ENCODE results near the gene CTTNBP2NL. TPM values are rescaled to one million over a fixed set of nuclear protein-coding genes. Genes with fewer than 3 reads are reported as not detected.
A peak's percentile ranks its signal among the peaks of the same experiment; 100 is the strongest.

CTTNBP2NL gene
- total and polyA plus RNA-seq, 2 of the 4 experiments (the other 2 are of a cell fraction) = 12.4 to 22.0 TPM

DNA sequence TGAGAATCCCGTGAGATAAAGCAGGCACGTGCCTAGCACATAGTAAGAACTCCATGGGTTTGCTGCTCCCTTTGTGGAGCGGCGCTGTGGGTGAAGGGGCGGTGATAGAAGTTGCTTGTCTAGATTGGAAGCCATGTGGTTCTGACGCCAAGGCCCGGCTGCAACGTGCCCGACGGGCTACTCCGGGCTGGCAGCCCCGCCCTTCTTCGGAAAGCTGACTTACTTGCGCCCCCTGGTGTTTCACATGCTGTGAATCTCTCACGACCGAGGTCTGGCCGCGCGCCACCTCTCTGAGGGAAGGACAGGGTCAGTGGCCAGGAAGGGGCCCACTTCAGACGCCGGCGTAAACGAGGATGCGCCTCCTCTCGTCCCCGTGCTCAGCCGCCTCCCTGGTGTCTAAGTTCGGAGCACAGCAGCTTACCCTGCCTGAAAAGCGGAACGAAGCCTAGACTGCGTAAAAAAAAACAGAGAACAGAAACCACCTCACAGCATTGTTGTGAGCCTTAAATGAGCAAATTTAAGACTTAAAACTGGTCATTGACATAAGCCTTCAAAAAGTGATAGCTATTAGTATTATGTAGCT is 70.2 kb downstream of the CTTNBP2NL start:
- Histone ChIP-seq H3K23ac (ENCODE audit: low read depth, low read length) (peak overlapping the region; percentile 88; the same call in 1 of the 2 replicates), H2BK120ac (ENCODE audit: low read depth, low read length) (peak overlapping the region; percentile 84), H3K56ac (ENCODE audit: extremely low read depth, insufficient read depth, low read length) (0 out of 2 replicates have a peak overlapping the region, but pooled peaks have one; percentile 55), H3K4me2 (ENCODE audit: low read depth, low read length) (peak overlapping the region; percentile 67), H3K18ac (ENCODE audit: low read depth, low read length) (peak overlapping the region; percentile 43), H3K4ac (ENCODE audit: low read depth, low read length) (peak overlapping the region; percentile 90), H4K5ac (ENCODE audit: low read depth, low read length) (peak overlapping the region; percentile 35; the same call in 1 of the 2 replicates), H3K9me3 (ENCODE audit: control insufficient read depth, insufficient read depth, low read length) (no peaks in the 10 kb centered on the region), H3K9me1 (ENCODE audit: insufficient read depth, low read length) (peaks cover 22% of the 10 kb centered on the region), H2AFZ (replicated peaks; ENCODE audit: low read length, poor library complexity) (peak overlapping the region; percentile 88), H3K14ac (replicated peaks; ENCODE audit: low read depth, low read length) (peak overlapping the region; percentile 89), H4K20me1 (ENCODE audit: insufficient read depth, low read length) (no peaks in the 10 kb centered on the region), H3K27me3 (ENCODE audit: control insufficient read depth, insufficient read depth, low read length) (no peaks in the 10 kb centered on the region), H4K8ac (ENCODE audit: low read depth in 2 of 2, low read length in 2 of 2) (peak overlapping the region; percentile 74 to 89), H3K4me3 (ENCODE audit: insufficient read depth, low read depth, low read length) (peak overlapping the region; percentile 26), H3K27ac (ENCODE audit: insufficient read depth, low read length) (peak overlapping the region; percentile 41), H3K9ac (ENCODE audit: low read depth, low read length) (peak overlapping the region; percentile 61), H2BK15ac (ENCODE audit: low read depth, low read length) (peak overlapping the region; percentile 80; the same call in 2 of the 3 replicates), H2AK9ac (replicated peaks; ENCODE audit: low read depth, low read length, poor library complexity) (peak overlapping the region; percentile 95), H2BK20ac (ENCODE audit: low read depth, low read length) (peak overlapping the region; percentile 84), H3K36me3 (ENCODE audit: control insufficient read depth, insufficient read depth, low read length) (no peaks in the 10 kb centered on the region), H2BK5ac (ENCODE audit: low read depth, low read length, poor library complexity, severe bottlenecking) (peak overlapping the region; percentile 94), H3K4me1 (ENCODE audit: control insufficient read depth, insufficient read depth, low read length) (peaks cover 13% of the 10 kb centered on the region), H2AK5ac (ENCODE audit: low read depth, low read length) (peak overlapping the region; percentile 84), H3K79me1 (ENCODE audit: low read depth in 1 of 2, low read length in 2 of 2) (peaks cover 6 to 29% of the 10 kb centered on the region in 2 experiments; a peak in 3 of 4 replicates), H4K91ac (ENCODE audit: insufficient read depth, low read depth, low read length) (peak overlapping the region; percentile 91)
- in situ Hi-C loops (cut with MboI; ENCODE audit: low sequenced_read_pairs) (no loop called here), intact Hi-C loops (cut with micrococcal nuclease) (loop anchor here (1.0 to 10.0 kb wide), 3 partner anchors 72 to 239 kb away; partner anchors contain the start of gene RHOC), dilution Hi-C loops (cut with HindIII; ENCODE audit: low sequenced_read_pairs, unreplicated experiment) (no loop called here)
- BruUV-seq (replicated peaks) = no TSS peak
- peak; percentile 94 for DNase-seq
- peak; percentile 85 for ATAC-seq (ENCODE audit: low read depth)
- WGBS, 2 experiments (ENCODE audit: extremely low coverage in 2 of 2, insufficient read length in 1 of 2) = 1% methylated on average over 16 of the region's 31 CpGs; no CpG with 5 or more reads in 1 of the 2 experiments
- POLR2A ChIA-PET (ENCODE audit: unreplicated experiment) = interaction anchor here (0.5 to 1.0 kb wide), 2 partner anchors 37 to 131 kb away, joined by 3 to 5 read pairs; no protein-coding TSS in a partner anchor
- CTCF ChIA-PET = interaction anchor here (0.5 to 2.4 kb wide), 15 partner anchors 10 to 695 kb away, joined by 3 to 14 read pairs (median 3); partner anchors contain the start of gene CTTNBP2NL
- TF ChIP-seq RCOR1 (IDR thresholded peaks at IDR 0.05; ENCODE audit: insufficient replicate concordance, low read length) = no peak
- 0 out of 2 replicates have a peak, but pooled peaks have one; percentile 14 for TF ChIP-seq NFE2L2 (IDR thresholded peaks at IDR 0.05; ENCODE audit: low read depth, low read length)
- 0 out of 2 replicates have a peak, but pooled peaks have one; percentile 12 for TF ChIP-seq POLR2A (IDR thresholded peaks at IDR 0.05; ENCODE audit: low read depth, low read length)
- TF ChIP-seq RAD21 (IDR thresholded peaks at IDR 0.05; ENCODE audit: low read length) = peak; percentile 81
- peak; percentile 100 for TF ChIP-seq MAZ (IDR thresholded peaks at IDR 0.05; ENCODE audit: borderline replicate concordance, low read depth, low read length)
- no peak for TF ChIP-seq MAFK (IDR thresholded peaks at IDR 0.05; ENCODE audit: low read depth, low read length)
- TF ChIP-seq, protein P1, sequence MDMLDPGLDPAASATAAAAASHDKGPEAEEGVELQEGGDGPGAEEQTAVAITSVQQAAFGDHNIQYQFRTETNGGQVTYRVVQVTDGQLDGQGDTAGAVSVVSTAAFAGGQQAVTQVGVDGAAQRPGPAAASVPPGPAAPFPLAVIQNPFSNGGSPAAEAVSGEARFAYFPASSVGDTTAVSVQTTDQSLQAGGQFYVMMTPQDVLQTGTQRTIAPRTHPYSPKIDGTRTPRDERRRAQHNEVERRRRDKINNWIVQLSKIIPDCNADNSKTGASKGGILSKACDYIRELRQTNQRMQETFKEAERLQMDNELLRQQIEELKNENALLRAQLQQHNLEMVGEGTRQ (IDR thresholded peaks at IDR 0.05; ENCODE audit: low read depth, low read length) = peak; percentile 61
- peak; percentile 94 for TF ChIP-seq SMC3 (IDR thresholded peaks at IDR 0.05; ENCODE audit: low read depth, low read length)
- TF ChIP-seq FOS (IDR thresholded peaks at IDR 0.05; ENCODE audit: low read depth, low read length) = 0 out of 2 replicates have a peak, but pooled peaks have one; percentile 7
- TF ChIP-seq, protein P2, sequence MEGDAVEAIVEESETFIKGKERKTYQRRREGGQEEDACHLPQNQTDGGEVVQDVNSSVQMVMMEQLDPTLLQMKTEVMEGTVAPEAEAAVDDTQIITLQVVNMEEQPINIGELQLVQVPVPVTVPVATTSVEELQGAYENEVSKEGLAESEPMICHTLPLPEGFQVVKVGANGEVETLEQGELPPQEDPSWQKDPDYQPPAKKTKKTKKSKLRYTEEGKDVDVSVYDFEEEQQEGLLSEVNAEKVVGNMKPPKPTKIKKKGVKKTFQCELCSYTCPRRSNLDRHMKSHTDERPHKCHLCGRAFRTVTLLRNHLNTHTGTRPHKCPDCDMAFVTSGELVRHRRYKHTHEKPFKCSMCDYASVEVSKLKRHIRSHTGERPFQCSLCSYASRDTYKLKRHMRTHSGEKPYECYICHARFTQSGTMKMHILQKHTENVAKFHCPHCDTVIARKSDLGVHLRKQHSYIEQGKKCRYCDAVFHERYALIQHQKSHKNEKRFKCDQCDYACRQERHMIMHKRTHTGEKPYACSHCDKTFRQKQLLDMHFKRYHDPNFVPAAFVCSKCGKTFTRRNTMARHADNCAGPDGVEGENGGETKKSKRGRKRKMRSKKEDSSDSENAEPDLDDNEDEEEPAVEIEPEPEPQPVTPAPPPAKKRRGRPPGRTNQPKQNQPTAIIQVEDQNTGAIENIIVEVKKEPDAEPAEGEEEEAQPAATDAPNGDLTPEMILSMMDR (conservative IDR thresholded peaks at IDR 0.05; ENCODE audit: low read depth, low read length) = peak; percentile 87
- TF ChIP-seq CHD1 (IDR thresholded peaks at IDR 0.05; ENCODE audit: low read depth, low read length) = no peak
- 0 out of 2 replicates have a peak, but pooled peaks have one; percentile 7 for TF ChIP-seq CEBPB (IDR thresholded peaks at IDR 0.05; ENCODE audit: low read depth, low read length)
- TF ChIP-seq, protein P3, sequence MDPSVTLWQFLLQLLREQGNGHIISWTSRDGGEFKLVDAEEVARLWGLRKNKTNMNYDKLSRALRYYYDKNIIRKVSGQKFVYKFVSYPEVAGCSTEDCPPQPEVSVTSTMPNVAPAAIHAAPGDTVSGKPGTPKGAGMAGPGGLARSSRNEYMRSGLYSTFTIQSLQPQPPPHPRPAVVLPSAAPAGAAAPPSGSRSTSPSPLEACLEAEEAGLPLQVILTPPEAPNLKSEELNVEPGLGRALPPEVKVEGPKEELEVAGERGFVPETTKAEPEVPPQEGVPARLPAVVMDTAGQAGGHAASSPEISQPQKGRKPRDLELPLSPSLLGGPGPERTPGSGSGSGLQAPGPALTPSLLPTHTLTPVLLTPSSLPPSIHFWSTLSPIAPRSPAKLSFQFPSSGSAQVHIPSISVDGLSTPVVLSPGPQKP (IDR thresholded peaks at IDR 0.05; ENCODE audit: borderline replicate concordance, low read depth, low read length) = no peak
- TF ChIP-seq RFX5 (IDR thresholded peaks at IDR 0.05; ENCODE audit: low read depth, low read length) = no peak
